Activated CD8-positive, alpha-beta memory T cell treated with anti-CD3 and anti-CD28 coated beads, Interleukin-2, amount 50 U/mL, for 4 hours (primary cell): ENCODE measurements around the gene BACE1-AS.
"Not testable (repeated sequence)": the region's sequence is repeated elsewhere in the genome, so short reads cannot be mapped to it uniquely, and the experiment has no call there.

Source experiments
- DNase-seq: peaks from one replicate; pipeline ENCODE4 v3.0.0-alpha.2; 2020

The BACE1-AS gene

GRCh38 chr11:117290809-117291396 lies at the start of gene BACE1-AS:
Gene BACE1-AS (plus strand): TSS chr11:117291346.
- DNase-seq = no peak

- DNase-seq = no peak
Observed at GRCh38 chr11:117248341-117248740, 42.8 kb upstream of the BACE1-AS start.

GRCh38 chr11:117249571-117249970 lies 41.6 kb upstream of the BACE1-AS start:
- DNase-seq = no peak

- DNase-seq = no peak
Observed at GRCh38 chr11:117251506-117251905, 39.6 kb upstream of the BACE1-AS start.

GRCh38 chr11:117255966-117256365 lies 35.2 kb upstream of the BACE1-AS start:
- DNase-seq = no peak

GRCh38 chr11:117256573-117256972 lies 34.6 kb upstream of the BACE1-AS start:
- no peak for DNase-seq

GRCh38 chr11:117258576-117258975 lies 32.6 kb upstream of the BACE1-AS start:
- no peak for DNase-seq

GRCh38 chr11:117259417-117259816 lies 31.7 kb upstream of the BACE1-AS start:
- DNase-seq = no peak

DNA sequence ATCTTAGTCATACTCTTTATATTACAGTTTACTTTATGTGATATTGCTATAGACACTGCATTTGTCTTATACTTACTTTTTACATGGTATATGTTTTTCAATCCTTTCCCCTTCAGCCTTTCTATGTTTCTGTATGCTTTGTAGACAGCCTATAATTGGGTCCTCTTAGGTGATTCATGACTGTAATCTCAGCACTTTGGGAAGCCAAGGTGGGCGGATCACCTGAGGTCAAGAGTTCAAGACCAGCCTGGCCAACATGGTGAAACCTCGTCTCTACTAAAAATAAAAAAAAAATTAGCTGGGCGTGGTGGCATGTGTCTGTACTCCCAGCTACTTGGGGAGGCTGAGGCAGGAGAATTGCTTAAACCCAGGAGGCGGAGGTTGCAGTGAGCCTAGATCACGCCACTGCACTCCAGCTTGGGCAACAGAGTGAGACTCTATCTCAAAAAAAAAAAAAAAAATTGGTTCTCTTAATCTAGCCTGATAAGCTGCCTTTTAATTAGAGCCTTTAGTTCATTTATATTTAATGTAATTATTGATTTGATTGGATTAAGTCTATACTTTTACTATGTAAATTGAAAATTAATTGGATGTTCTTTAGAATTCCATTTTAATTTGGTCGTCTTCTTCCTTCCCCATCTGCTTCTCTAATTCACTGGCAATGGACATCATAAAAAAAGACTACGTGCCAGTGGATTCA lies 26.4 kb upstream of the BACE1-AS start:
- DNase-seq = not testable (repeated sequence)

GRCh38 chr11:117265745-117266144 lies 25.4 kb upstream of the BACE1-AS start:
- no peak for DNase-seq

DNA sequence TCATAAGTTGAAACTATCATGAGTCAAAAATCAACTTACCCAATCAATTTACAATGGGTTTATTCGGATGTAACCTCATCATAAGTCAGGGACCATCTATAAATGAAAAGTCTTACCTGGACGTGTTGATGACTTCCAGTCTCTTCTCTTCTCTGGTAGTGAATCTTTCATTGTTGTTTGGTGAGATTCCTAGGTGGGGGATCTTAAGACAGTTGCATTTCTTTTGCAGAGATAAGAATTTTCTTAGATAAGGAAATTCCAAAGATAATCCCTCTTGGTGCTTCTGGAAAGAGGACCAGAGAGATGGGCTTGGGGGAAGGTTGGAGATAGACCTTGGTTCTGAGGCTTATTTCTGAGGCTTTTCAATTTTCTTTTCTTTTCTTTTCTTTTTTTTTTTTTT lies 21.3 kb upstream of the BACE1-AS start:
- no peak for DNase-seq

DNA sequence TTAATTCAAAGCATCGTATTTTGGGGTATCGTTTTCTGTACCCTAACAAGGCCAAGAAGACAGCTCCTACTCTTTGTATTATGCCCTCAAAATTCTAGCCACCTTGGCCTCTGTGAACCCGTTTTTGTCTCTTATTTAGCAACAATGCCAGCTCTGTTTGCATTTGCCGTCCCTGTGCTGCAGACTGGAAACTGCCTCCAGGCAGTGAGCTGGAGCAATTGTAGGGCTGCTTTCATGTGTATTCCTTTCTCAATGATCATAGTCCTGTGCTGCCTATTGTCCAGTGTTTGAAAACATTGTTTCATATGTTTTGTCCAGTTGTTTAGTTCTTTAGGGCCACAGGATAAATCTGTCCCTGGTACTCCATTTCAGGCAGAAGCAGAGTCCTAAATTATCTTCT lies 19.9 kb upstream of the BACE1-AS start:
- no peak for DNase-seq

DNA sequence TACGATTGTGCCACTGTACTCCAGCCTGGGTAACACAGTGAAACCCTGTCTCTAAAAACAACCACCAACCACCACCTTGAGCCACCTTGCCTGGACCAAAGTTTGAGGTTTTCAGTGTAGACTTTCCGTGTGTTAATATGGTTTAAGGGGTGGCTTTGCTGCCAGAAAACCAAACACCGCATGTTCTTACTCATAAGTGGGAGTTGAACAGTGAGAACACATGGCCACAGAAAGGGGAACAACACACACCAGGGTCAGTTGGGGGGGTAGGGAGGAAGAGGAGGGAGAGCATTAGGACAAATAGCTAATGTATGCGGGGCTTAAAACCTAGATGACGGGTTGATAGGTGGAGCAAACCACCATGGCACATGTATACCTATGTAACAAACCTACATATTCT lies 19.0 kb upstream of the BACE1-AS start:
- not testable (repeated sequence) for DNase-seq

DNA sequence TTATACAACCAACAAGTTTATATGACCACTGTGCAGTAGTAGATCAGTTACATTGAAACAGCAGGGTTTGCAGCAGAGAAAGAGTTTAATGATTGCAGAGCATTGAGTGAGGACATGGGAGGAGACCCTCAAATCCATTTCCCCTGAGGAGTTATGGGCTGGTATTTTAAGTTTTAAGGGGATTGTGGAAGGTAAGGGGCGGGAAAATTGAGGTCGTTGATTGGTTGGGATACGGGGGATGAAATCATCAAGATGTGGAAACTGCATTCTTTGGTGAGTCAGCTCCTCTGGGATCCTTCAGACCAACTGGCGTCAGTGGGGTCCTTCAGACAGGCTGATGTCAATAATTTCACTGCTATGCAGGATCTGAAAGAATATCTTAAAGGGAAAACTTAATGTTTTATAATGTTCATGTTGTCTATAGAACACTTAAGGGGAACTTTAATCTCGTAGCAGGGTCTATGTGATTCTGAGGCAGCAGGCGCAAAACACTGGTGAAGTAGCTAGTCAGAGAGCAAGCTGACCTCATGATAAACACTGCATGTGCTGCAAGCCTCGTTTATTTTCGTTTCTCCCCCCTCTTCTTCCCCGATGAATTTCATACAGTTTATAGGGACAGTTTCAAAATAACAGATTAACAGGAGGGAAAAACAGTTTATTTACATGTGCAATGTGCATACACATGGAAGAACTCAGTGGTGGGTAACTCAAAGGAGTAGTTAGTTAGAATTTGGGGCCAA lies 17.4 kb upstream of the BACE1-AS start:
- no peak for DNase-seq

GRCh38 chr11:117278347-117278746 lies 12.8 kb upstream of the BACE1-AS start:
- DNase-seq = no peak

- DNase-seq = no peak
Observed at GRCh38 chr11:117279711-117280376, 11.3 kb upstream of the BACE1-AS start.

- DNase-seq = no peak
Observed at GRCh38 chr11:117281159-117281558, 10.0 kb upstream of the BACE1-AS start.

GRCh38 chr11:117281869-117282268 lies 9.3 kb upstream of the BACE1-AS start:
- DNase-seq = no peak

DNA sequence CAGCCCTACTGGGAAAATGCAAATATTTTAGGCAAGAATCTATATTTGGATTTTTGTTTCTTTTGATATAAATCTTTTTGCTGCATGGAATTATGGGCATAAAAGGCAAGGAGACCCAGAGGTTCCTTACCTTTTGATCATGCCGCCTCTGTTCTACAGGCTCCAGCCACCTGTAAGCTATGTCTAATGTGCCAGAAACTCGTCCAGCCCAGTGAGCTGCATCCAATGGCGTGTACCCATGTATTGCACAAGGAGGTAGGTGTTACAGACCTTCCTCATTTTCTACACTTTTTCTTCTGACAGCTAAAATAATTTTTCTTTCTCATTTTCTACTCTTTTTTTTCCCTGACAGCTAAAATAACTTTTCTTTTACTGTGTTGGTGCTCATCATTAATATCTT lies 8.2 kb upstream of the BACE1-AS start:
- DNase-seq = no peak

DNA sequence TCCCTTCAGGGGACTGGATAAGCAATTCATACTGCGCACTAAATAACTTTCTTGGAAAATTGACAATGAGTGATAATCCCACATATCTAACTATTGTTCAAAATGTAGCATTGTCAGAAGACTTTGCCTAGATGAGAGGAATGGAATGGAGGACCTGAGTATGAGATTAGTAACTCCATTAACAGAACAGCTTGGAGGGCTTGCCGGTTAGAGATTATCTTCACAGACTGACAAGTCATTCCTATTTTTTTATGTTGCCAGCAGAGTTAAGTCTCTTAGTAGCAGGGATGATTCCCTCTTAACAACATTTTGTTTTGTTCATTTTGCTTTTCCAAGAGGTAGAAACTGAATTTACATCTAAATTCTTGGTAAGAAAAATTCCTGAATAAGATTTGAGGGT lies 7.1 kb upstream of the BACE1-AS start:
- DNase-seq = no peak

DNA sequence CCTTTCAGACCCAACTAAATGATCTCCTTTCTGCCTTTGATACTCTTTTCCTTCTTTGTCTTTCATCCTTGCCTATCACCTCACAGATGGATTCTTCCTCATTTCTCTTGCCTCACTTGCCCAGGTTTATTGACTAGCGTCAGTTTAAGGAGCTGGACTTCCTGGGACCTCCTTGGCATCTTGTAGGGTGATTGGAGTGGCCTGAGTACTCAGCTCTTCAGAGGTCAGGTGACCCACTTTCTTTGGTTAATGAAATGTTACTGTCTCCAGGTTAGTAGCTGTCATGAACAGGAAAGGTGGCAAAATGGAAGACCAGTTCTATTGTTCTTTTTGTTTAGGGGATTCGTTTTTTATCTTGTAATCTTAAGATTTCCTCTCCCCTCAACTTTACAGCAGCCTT lies 4.6 kb upstream of the BACE1-AS start:
- no peak for DNase-seq

- no peak for DNase-seq
Observed at GRCh38 chr11:117287668-117288067, 3.5 kb upstream of the BACE1-AS start.

- DNase-seq = no peak
Observed at GRCh38 chr11:117289795-117290194, 1.4 kb upstream of the BACE1-AS start.

DNA sequence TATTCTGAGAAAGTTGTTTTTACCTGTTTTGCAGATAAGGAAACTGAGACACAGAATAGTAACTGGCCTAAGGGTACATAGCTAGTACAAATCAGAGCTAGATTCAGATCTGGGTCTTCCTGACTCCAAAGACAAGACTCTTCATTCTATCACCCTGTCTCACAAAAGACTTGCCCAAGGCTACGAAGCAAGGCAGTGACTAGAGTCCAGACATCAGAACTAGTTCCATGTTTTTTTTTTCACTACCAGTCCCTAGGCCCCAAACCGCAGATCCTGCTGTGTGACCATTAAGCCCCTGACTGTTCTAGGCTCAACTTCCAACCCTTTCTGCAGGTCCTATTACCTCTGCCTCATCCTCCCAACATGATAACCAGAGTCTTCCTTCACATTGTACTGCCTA lies 1.5 kb downstream of the BACE1-AS start:
- DNase-seq = no peak
